Measurements from ENCODE around the gene LSS. TPM values are rescaled to one million over a fixed set of nuclear protein-coding genes. Genes with fewer than 3 reads are reported as not detected.

LSS gene
- total RNA-seq, 1 experiment from 2014 or later: 40.3 TPM

DNA sequence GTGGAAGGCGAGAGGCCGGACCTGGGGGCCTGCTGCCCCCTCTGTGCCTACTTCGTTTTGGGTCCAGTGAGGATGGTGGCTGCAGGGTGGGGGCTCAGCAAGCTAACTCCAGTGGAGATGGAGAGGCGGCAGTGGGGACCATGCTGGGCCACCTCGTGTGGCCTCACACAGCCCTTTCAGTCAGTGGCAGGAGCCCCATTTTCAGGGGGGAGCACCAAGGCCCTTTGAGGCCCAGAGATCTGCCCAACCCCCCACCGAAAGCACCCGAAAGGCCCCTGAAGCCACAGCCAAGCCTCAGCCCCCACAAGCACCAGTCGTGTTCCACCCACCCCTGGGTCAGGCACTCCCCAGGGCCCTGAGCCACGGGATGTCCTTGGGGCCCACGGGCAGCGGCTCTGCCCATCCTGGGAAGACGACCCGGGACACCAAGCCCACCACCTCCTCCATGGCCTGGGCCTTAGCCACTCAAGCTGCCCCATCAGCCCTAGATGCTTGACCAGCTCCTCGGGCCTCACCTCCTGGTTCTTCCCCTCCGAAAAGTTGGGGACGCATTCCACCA, 73.5 kb downstream of the LSS start:
- Histone ChIP-seq H3K4me1 (ENCODE audit: low read length) (peaks cover 8% of the 10 kb centered on the region), H3K27me3 (ENCODE audit: low read length) (no peaks in the 10 kb centered on the region), H3K27ac (ENCODE audit: low read length) (no peak overlapping the region), H4K20me1 (ENCODE audit: insufficient read depth, low read depth, low read length) (no peaks in the 10 kb centered on the region), H3K9me2 (replicated peaks; ENCODE audit: insufficient read depth, low read length) (no peaks in the 10 kb centered on the region), H3K4me2 (ENCODE audit: low read depth, low read length, poor library complexity, severe bottlenecking) (no peak overlapping the region), H3K36me3 (ENCODE audit: insufficient read depth, low read length) (no peaks in the 10 kb centered on the region), H2AFZ (ENCODE audit: low read length) (no peak overlapping the region), H3K9ac (ENCODE audit: low read length) (no peak overlapping the region), H3K9me3 (ENCODE audit: low read length) (no peaks in the 10 kb centered on the region), H3K79me2 (ENCODE audit: low read length) (no peaks in the 10 kb centered on the region), H3K4me3 (ENCODE audit: low read length) (no peak overlapping the region)
- no peak for DNase-seq

GRCh38 chr21:46154155-46154954, 74.2 kb downstream of the LSS start:
- H3K9ac ChIP-seq (ENCODE audit: low read length): no peak overlapping the region
- H3K27ac ChIP-seq (ENCODE audit: low read length): no peak overlapping the region
- no peaks in the 10 kb centered on the region for H3K79me2 ChIP-seq (ENCODE audit: low read length)
- H3K4me2 ChIP-seq (ENCODE audit: low read depth, low read length, poor library complexity, severe bottlenecking): no peak overlapping the region
- no peaks in the 10 kb centered on the region for H3K9me3 ChIP-seq (ENCODE audit: low read length)
- H3K4me1 ChIP-seq (ENCODE audit: low read length): peaks cover 8% of the 10 kb centered on the region
- no peak overlapping the region for H3K4me3 ChIP-seq (ENCODE audit: low read length)
- no peaks in the 10 kb centered on the region for H3K36me3 ChIP-seq (ENCODE audit: insufficient read depth, low read length)
- no peak for DNase-seq
- H4K20me1 ChIP-seq (ENCODE audit: insufficient read depth, low read depth, low read length): no peaks in the 10 kb centered on the region
- no peaks in the 10 kb centered on the region for H3K9me2 ChIP-seq (replicated peaks; ENCODE audit: insufficient read depth, low read length)
- no peak overlapping the region for H2AFZ ChIP-seq (ENCODE audit: low read length)
- no peaks in the 10 kb centered on the region for H3K27me3 ChIP-seq (ENCODE audit: low read length)

GRCh38 chr21:46153247-46154154, 75.1 kb downstream of the LSS start:
- no peaks in the 10 kb centered on the region for H4K20me1 ChIP-seq (ENCODE audit: insufficient read depth, low read depth, low read length)
- H3K4me3 ChIP-seq (ENCODE audit: low read length): peak overlapping the region; percentile 54; the same call in 1 of the 2 replicates
- no peaks in the 10 kb centered on the region for H3K9me2 ChIP-seq (replicated peaks; ENCODE audit: insufficient read depth, low read length)
- no peak overlapping the region for H3K27ac ChIP-seq (ENCODE audit: low read length)
- peak; percentile 89 for DNase-seq
- H3K9ac ChIP-seq (ENCODE audit: low read length): peak overlapping the region; percentile 66
- H3K27me3 ChIP-seq (ENCODE audit: low read length): no peaks in the 10 kb centered on the region
- no peaks in the 10 kb centered on the region for H3K36me3 ChIP-seq (ENCODE audit: insufficient read depth, low read length)
- H2AFZ ChIP-seq (ENCODE audit: low read length): peak overlapping the region; percentile 77
- H3K79me2 ChIP-seq (ENCODE audit: low read length): no peaks in the 10 kb centered on the region
- no peaks in the 10 kb centered on the region for H3K9me3 ChIP-seq (ENCODE audit: low read length)
- peaks cover 8% of the 10 kb centered on the region for H3K4me1 ChIP-seq (ENCODE audit: low read length)
- peak overlapping the region; percentile 69 for H3K4me2 ChIP-seq (ENCODE audit: low read depth, low read length, poor library complexity, severe bottlenecking)

GRCh38 chr21:46152927-46153246, 75.7 kb downstream of the LSS start:
- Histone ChIP-seq H3K27ac (ENCODE audit: low read length) (no peak overlapping the region), H3K9me3 (ENCODE audit: low read length) (no peaks in the 10 kb centered on the region), H3K27me3 (ENCODE audit: low read length) (no peaks in the 10 kb centered on the region), H4K20me1 (ENCODE audit: insufficient read depth, low read depth, low read length) (no peaks in the 10 kb centered on the region), H3K79me2 (ENCODE audit: low read length) (no peaks in the 10 kb centered on the region), H3K36me3 (ENCODE audit: insufficient read depth, low read length) (no peaks in the 10 kb centered on the region), H3K4me2 (ENCODE audit: low read depth, low read length, poor library complexity, severe bottlenecking) (peak overlapping the region; percentile 69), H3K4me1 (ENCODE audit: low read length) (peaks cover 8% of the 10 kb centered on the region), H2AFZ (ENCODE audit: low read length) (no peak overlapping the region), H3K9me2 (replicated peaks; ENCODE audit: insufficient read depth, low read length) (no peaks in the 10 kb centered on the region), H3K9ac (ENCODE audit: low read length) (no peak overlapping the region; the same call in 1 of the 2 replicates), H3K4me3 (ENCODE audit: low read length) (no peak overlapping the region; the same call in 1 of the 2 replicates)
- DNase-seq: no peak

- no peak overlapping the region for H3K9ac ChIP-seq (ENCODE audit: low read length)
- no peaks in the 10 kb centered on the region for H3K9me2 ChIP-seq (replicated peaks; ENCODE audit: insufficient read depth, low read length)
- H3K4me3 ChIP-seq (ENCODE audit: low read length): no peak overlapping the region
- H3K27ac ChIP-seq (ENCODE audit: low read length): no peak overlapping the region
- no peak for DNase-seq
- H4K20me1 ChIP-seq (ENCODE audit: insufficient read depth, low read depth, low read length): no peaks in the 10 kb centered on the region
- H3K27me3 ChIP-seq (ENCODE audit: low read length): no peaks in the 10 kb centered on the region
- H3K4me2 ChIP-seq (ENCODE audit: low read depth, low read length, poor library complexity, severe bottlenecking): no peak overlapping the region
- H3K36me3 ChIP-seq (ENCODE audit: insufficient read depth, low read length): no peaks in the 10 kb centered on the region
- no peaks in the 10 kb centered on the region for H3K9me3 ChIP-seq (ENCODE audit: low read length)
- H3K79me2 ChIP-seq (ENCODE audit: low read length): no peaks in the 10 kb centered on the region
- H3K4me1 ChIP-seq (ENCODE audit: low read length): peaks cover 8% of the 10 kb centered on the region
- H2AFZ ChIP-seq (ENCODE audit: low read length): no peak overlapping the region
Observed at GRCh38 chr21:46151989-46152926, 76.3 kb downstream of the LSS start.

DNA sequence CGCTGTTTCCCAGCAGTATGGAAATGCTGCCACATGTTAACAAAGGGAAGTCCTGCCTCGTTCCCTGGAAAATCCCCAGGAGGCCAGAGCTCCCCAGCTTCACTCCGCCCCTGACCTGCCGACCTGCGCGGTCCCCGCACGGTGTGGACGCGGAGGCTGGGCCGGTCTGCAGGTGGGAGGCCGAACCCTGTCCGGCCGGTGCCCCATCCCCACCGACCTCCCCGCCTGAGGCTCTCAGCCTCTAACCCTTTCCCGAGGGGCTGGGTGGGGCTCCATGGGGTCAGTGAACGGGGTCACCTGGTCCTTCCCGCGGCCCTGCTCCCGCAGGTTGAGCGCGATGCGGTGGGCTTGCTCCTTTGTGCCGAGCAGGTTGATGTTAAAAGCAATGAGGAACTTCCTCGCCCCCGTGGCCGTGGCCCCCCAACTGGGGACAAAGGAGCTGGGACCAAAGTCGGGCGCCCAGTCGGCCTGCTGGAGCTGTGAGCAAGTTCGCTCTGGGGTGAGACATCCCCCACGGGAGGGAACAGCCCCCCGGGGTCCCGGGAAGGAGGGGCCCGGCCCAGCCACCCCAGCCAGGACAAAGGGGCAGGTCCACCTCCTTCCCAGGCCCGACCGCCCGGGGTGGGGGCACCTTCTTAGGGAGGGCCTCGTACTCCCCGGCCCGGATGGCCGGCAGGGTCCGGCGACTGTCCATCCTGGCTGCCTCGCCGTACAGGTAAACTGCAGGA, 77.1 kb downstream of the LSS start:
- Histone ChIP-seq H3K4me2 (ENCODE audit: low read depth, low read length, poor library complexity, severe bottlenecking) (no peak overlapping the region), H3K9me2 (replicated peaks; ENCODE audit: insufficient read depth, low read length) (no peaks in the 10 kb centered on the region), H3K9me3 (ENCODE audit: low read length) (no peaks in the 10 kb centered on the region), H2AFZ (ENCODE audit: low read length) (no peak overlapping the region), H3K4me1 (ENCODE audit: low read length) (peaks cover 11% of the 10 kb centered on the region), H4K20me1 (ENCODE audit: insufficient read depth, low read depth, low read length) (no peaks in the 10 kb centered on the region), H3K9ac (ENCODE audit: low read length) (no peak overlapping the region), H3K4me3 (ENCODE audit: low read length) (no peak overlapping the region), H3K79me2 (ENCODE audit: low read length) (no peaks in the 10 kb centered on the region), H3K36me3 (ENCODE audit: insufficient read depth, low read length) (no peaks in the 10 kb centered on the region), H3K27ac (ENCODE audit: low read length) (no peak overlapping the region), H3K27me3 (ENCODE audit: low read length) (no peaks in the 10 kb centered on the region)
- no peak for DNase-seq

GRCh38 chr21:46150491-46151121, 78.0 kb downstream of the LSS start:
- H3K9ac ChIP-seq (ENCODE audit: low read length): no peak overlapping the region
- no peaks in the 10 kb centered on the region for H3K79me2 ChIP-seq (ENCODE audit: low read length)
- H3K9me3 ChIP-seq (ENCODE audit: low read length): no peaks in the 10 kb centered on the region
- no peaks in the 10 kb centered on the region for H3K27me3 ChIP-seq (ENCODE audit: low read length)
- H2AFZ ChIP-seq (ENCODE audit: low read length): no peak overlapping the region
- no peak overlapping the region for H3K4me2 ChIP-seq (ENCODE audit: low read depth, low read length, poor library complexity, severe bottlenecking)
- no peak overlapping the region for H3K27ac ChIP-seq (ENCODE audit: low read length)
- H3K9me2 ChIP-seq (replicated peaks; ENCODE audit: insufficient read depth, low read length): no peaks in the 10 kb centered on the region
- no peak overlapping the region for H3K4me3 ChIP-seq (ENCODE audit: low read length)
- peaks cover 13% of the 10 kb centered on the region for H3K4me1 ChIP-seq (ENCODE audit: low read length)
- no peak for DNase-seq
- no peaks in the 10 kb centered on the region for H4K20me1 ChIP-seq (ENCODE audit: insufficient read depth, low read depth, low read length)
- H3K36me3 ChIP-seq (ENCODE audit: insufficient read depth, low read length): no peaks in the 10 kb centered on the region
